ENCODE results near the gene GATA3.

The GATA3 gene

DNA sequence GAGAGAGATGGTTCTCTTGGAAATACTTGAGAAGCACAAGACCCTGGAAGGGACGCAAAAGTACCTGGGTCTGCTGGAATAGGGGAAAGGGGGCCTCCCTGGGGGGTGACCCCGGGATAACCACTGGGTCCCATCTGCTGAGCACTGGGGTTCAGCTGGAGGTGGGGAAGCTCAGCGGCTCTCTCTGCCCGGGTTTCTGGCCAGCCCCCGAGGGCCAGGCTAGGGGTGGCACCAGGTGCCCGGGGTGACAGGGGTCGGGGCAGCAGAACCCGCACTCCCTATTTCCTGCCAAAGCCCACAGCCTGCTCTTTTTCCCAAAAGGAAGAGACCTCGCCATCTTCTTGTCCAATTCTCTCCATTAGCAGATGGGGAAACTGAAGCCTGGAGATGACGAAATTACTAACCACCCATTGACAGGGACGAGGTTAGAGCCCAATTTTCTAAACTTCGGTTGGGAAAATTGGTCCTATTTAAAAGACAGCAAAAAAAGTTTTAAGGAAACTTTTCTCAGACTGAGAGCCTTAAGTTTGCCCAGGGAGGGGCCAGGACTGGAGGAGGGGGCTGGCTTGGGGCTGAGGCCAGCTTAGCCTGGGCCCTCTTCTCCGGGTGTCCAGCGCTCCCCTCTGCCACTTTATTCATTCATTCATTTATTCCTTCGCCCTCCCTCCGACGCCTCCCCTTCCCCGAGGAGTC is 17.8 kb upstream of the GATA3 start:
- H3K36me3 ChIP-seq (ENCODE audit: control insufficient read depth in 1 of 2, insufficient read depth in 2 of 2, low read depth in 1 of 2, low read length in 2 of 2) = peaks cover 0 to 2% of the 10 kb centered on the region in 2 experiments
- H3K18ac ChIP-seq (ENCODE audit: low read depth in 1 of 2, low read length in 2 of 2) = no peak overlapping the region
- peaks cover 22% of the 10 kb centered on the region for H3K4me1 ChIP-seq (ENCODE audit: control insufficient read depth, insufficient read depth, low read depth, low read length)
- no peak overlapping the region for H2BK15ac ChIP-seq (ENCODE audit: low read depth, poor library complexity, severe bottlenecking)
- H3K23ac ChIP-seq (ENCODE audit: low read length in 2 of 2) = no peak overlapping the region
- no peak overlapping the region for H4K8ac ChIP-seq (ENCODE audit: low read length)
- no peak for DNase-seq
- no peak overlapping the region for H4K91ac ChIP-seq (ENCODE audit: low read length)
- H2AK5ac ChIP-seq (ENCODE audit: low read length, severe bottlenecking) = no peak overlapping the region
- H3K4me3 ChIP-seq (ENCODE audit: insufficient read depth in 1 of 2, low read depth in 1 of 2, low read length in 2 of 2) = no peak overlapping the region
- no peak overlapping the region for H3K9ac ChIP-seq (ENCODE audit: low read length)
- H3K4ac ChIP-seq (ENCODE audit: low read depth in 1 of 2, low read length in 2 of 2) = no peak overlapping the region
- no peak overlapping the region for H2BK120ac ChIP-seq (ENCODE audit: low read depth, low read length)
- H3K14ac ChIP-seq (ENCODE audit: low read length in 2 of 2) = no peak overlapping the region
- H2AFZ ChIP-seq (ENCODE audit: low read depth, low read length) = no peak overlapping the region
- H3K9me3 ChIP-seq (ENCODE audit: control insufficient read depth, low read length) = peaks cover 2% of the 10 kb centered on the region
- H3K4me2 ChIP-seq (ENCODE audit: low read length, poor library complexity, severe bottlenecking) = no peak overlapping the region
- WGBS = 9% methylated on average over 13 of the region's 18 CpGs
- no peak overlapping the region for H2BK12ac ChIP-seq (ENCODE audit: low read length in 2 of 2)
- peaks cover 93 to 100% of the 10 kb centered on the region in 2 experiments for H3K27me3 ChIP-seq (ENCODE audit: control insufficient read depth in 1 of 2, insufficient read depth in 1 of 2, low read length in 2 of 2)
- H2BK5ac ChIP-seq (ENCODE audit: low read depth, low read length, poor library complexity, severe bottlenecking) = no peak overlapping the region
- H3K27ac ChIP-seq (ENCODE audit: low read length, poor library complexity, severe bottlenecking) = no peak overlapping the region
- no peaks in the 10 kb centered on the region for H3K79me1 ChIP-seq (replicated peaks; ENCODE audit: low read length, poor library complexity, severe bottlenecking)

DNA sequence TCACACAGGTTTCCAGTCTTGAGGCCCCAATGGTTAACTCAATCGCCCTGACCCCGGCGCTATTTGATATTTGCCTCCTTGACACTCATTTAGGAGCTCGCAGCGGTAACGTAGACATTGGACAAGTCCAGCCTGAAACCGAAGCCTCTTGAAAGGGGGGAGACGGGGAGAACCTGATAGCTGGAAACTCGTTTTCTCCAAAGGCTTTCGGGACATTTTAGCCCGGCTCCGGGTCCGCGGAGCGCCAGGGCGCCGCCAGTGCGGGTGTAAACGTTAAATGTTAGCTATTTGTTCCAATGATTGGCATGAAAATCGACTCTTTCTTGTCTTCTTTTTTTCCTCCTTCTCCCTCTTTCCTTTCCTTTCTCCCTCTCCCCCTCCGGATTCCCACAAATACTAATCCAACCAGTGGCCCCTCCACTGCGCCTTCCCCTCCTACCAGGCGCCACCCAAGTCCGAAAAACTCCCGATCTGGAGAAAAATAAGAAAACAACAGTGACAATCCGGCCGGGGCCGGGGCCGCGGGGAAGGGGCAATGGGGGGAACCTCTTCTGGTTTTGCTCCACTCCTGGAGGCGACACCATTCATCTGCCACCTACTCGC is 17.2 kb upstream of the GATA3 start:
- WGBS = under 1% methylated on average over 30 of the region's 32 CpGs
- H3K36me3 ChIP-seq (ENCODE audit: control insufficient read depth in 1 of 2, insufficient read depth in 2 of 2, low read depth in 1 of 2, low read length in 2 of 2) = peaks cover 0 to 2% of the 10 kb centered on the region in 2 experiments
- H2AK5ac ChIP-seq (ENCODE audit: low read length, severe bottlenecking) = no peak overlapping the region
- peaks cover 25% of the 10 kb centered on the region for H3K4me1 ChIP-seq (ENCODE audit: control insufficient read depth, insufficient read depth, low read depth, low read length)
- no peak overlapping the region for H3K4me3 ChIP-seq (ENCODE audit: insufficient read depth in 1 of 2, low read depth in 1 of 2, low read length in 2 of 2)
- no peak overlapping the region for H3K27ac ChIP-seq (ENCODE audit: low read length, poor library complexity, severe bottlenecking)
- peaks cover 2% of the 10 kb centered on the region for H3K9me3 ChIP-seq (ENCODE audit: control insufficient read depth, low read length)
- H4K8ac ChIP-seq (ENCODE audit: low read length) = no peak overlapping the region
- no peak overlapping the region for H2BK15ac ChIP-seq (ENCODE audit: low read depth, poor library complexity, severe bottlenecking)
- H2AFZ ChIP-seq (ENCODE audit: low read depth, low read length) = no peak overlapping the region
- no peak overlapping the region for H3K23ac ChIP-seq (ENCODE audit: low read length in 2 of 2)
- no peak overlapping the region for H2BK5ac ChIP-seq (ENCODE audit: low read depth, low read length, poor library complexity, severe bottlenecking)
- H3K27me3 ChIP-seq (ENCODE audit: control insufficient read depth in 1 of 2, insufficient read depth in 1 of 2, low read length in 2 of 2) = peaks cover 95 to 100% of the 10 kb centered on the region in 2 experiments
- no peak overlapping the region for H4K91ac ChIP-seq (ENCODE audit: low read length)
- no peak for DNase-seq
- H3K4me2 ChIP-seq (ENCODE audit: low read length, poor library complexity, severe bottlenecking) = no peak overlapping the region
- no peak overlapping the region for H3K9ac ChIP-seq (ENCODE audit: low read length)
- H3K18ac ChIP-seq (ENCODE audit: low read depth in 1 of 2, low read length in 2 of 2) = no peak overlapping the region
- H2BK120ac ChIP-seq (ENCODE audit: low read depth, low read length) = no peak overlapping the region
- H3K79me1 ChIP-seq (replicated peaks; ENCODE audit: low read length, poor library complexity, severe bottlenecking) = no peaks in the 10 kb centered on the region
- H3K4ac ChIP-seq (ENCODE audit: low read depth in 1 of 2, low read length in 2 of 2) = no peak overlapping the region
- H2BK12ac ChIP-seq (ENCODE audit: low read length in 2 of 2) = no peak overlapping the region
- H3K14ac ChIP-seq (ENCODE audit: low read length in 2 of 2) = no peak overlapping the region

DNA sequence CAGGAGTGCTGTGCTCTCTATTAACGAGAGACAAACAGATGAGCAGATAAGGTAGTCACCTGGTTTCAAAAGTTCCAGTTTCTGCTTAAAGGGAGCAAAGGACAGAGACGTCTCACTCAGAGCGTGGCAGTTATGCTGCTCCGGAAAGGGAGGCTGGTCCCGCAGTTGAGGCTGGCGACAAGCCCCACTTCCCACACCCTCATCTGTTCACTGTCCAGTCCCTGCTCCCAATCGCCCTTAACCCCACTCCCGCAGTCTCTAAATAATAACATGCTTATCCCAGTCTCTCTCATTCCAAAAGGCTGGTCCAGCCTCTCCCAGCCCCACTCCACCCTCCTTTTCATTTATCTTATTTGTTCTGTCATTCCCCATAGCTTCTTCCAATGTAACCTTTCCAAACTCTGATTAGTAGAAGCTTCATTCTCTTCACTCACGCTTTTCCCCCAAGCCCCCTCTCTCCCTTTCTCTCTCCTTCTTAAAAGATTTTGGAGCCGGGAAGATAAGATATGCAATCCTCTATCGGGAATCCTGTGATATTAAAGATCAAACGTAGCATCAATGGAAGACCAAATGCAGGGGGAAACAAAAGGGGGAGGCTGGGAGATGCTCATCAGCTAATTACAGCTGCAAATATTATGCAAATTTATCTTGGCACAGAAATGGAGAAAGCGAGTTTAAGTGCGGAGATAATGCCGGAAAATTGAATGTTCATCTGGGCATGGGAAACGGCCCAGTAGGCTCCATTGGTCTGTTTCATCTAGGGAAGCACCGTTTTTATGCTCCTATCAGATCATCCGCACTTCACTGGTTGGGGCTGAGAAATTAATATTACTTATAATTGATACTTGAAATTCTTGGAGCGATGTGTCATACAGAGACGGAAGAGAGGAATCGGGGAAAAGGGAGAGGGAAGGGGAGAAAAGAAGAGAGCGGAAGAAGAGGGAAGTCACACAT is 16.3 kb upstream of the GATA3 start:
- no peak overlapping the region for H3K4me3 ChIP-seq (ENCODE audit: insufficient read depth in 1 of 2, low read depth in 1 of 2, low read length in 2 of 2)
- H2AFZ ChIP-seq (ENCODE audit: low read depth, low read length) = no peak overlapping the region
- peaks cover 0 to 2% of the 10 kb centered on the region in 2 experiments for H3K36me3 ChIP-seq (ENCODE audit: control insufficient read depth in 1 of 2, insufficient read depth in 2 of 2, low read depth in 1 of 2, low read length in 2 of 2)
- H2BK12ac ChIP-seq (ENCODE audit: low read length in 2 of 2) = no peak overlapping the region
- no peak overlapping the region for H3K23ac ChIP-seq (ENCODE audit: low read length in 2 of 2)
- no peak overlapping the region for H3K14ac ChIP-seq (ENCODE audit: low read length in 2 of 2)
- DNase-seq = no peak
- peaks cover 27% of the 10 kb centered on the region for H3K4me1 ChIP-seq (ENCODE audit: control insufficient read depth, insufficient read depth, low read depth, low read length)
- no peak overlapping the region for H3K27ac ChIP-seq (ENCODE audit: low read length, poor library complexity, severe bottlenecking)
- H3K27me3 ChIP-seq (ENCODE audit: control insufficient read depth in 1 of 2, insufficient read depth in 1 of 2, low read length in 2 of 2) = peaks cover 95 to 100% of the 10 kb centered on the region in 2 experiments
- no peak overlapping the region for H3K4ac ChIP-seq (ENCODE audit: low read depth in 1 of 2, low read length in 2 of 2)
- H3K18ac ChIP-seq (ENCODE audit: low read depth in 1 of 2, low read length in 2 of 2) = no peak overlapping the region
- H2BK5ac ChIP-seq (ENCODE audit: low read depth, low read length, poor library complexity, severe bottlenecking) = no peak overlapping the region
- H2AK5ac ChIP-seq (ENCODE audit: low read length, severe bottlenecking) = no peak overlapping the region
- no peak overlapping the region for H2BK15ac ChIP-seq (ENCODE audit: low read depth, poor library complexity, severe bottlenecking)
- H4K8ac ChIP-seq (ENCODE audit: low read length) = no peak overlapping the region
- no peaks in the 10 kb centered on the region for H3K79me1 ChIP-seq (replicated peaks; ENCODE audit: low read length, poor library complexity, severe bottlenecking)
- no peak overlapping the region for H3K4me2 ChIP-seq (ENCODE audit: low read length, poor library complexity, severe bottlenecking)
- H3K9me3 ChIP-seq (ENCODE audit: control insufficient read depth, low read length) = peaks cover 2% of the 10 kb centered on the region
- WGBS = 6% methylated on average over 21 of the region's 22 CpGs
- H3K9ac ChIP-seq (ENCODE audit: low read length) = no peak overlapping the region
- no peak overlapping the region for H2BK120ac ChIP-seq (ENCODE audit: low read depth, low read length)
- no peak overlapping the region for H4K91ac ChIP-seq (ENCODE audit: low read length)

Data from mesenchymal stem cell (in vitro differentiated cells and primary cell).